ENCODE data around the gene ADCY6. TPM values are rescaled to one million over a fixed set of nuclear protein-coding genes. Genes with fewer than 3 reads are reported as not detected.

ADCY6 gene
- polyA plus RNA-seq, 1 donor (not counting 4 experiments of a cell fraction or from before 2014, with no cell fraction given), result 13.2 TPM

DNA sequence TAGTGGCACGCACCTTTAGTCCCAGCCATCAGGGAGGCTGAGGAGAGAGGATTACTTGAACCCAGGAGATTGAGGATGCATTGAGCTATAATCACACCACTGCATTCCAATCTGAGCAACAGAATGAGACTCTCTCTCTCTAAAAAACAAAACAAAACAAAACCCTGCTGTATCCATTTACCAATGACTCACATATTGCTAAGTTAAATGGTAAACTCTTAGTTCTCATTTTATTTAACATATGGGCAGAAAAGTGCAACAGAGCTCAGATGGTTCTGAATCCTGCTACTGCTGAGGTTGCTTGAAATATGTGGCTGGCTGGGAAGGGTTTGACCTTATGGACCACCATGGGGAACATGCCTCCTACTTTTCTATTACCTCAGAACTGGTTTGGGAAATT lies 38.7 kb downstream of the ADCY6 start:
- Histone ChIP-seq H3K9ac (ENCODE audit: control insufficient read depth, extremely low read depth, insufficient read depth, low read length) (no peak overlapping the region), H3K36me3 (ENCODE audit: control insufficient read depth in 2 of 2, extremely low read depth in 1 of 2, insufficient read depth in 2 of 2, low read length in 2 of 2) (no peaks in the 10 kb centered on the region), H3K9me1 (ENCODE audit: control insufficient read depth, extremely low read depth, insufficient read depth, low read length) (no peaks in the 10 kb centered on the region), H3K9me3 (ENCODE audit: control insufficient read depth, low read depth, low read length) (no peaks in the 10 kb centered on the region), H3K27me3 (ENCODE audit: control insufficient read depth, extremely low read depth, insufficient read depth, low read length) (no peaks in the 10 kb centered on the region), H3K27ac (ENCODE audit: control insufficient read depth, insufficient read depth, low read length) (no peak overlapping the region), H3K4me1 (ENCODE audit: control insufficient read depth, extremely low read depth, insufficient read depth, low read length) (peaks cover 5% of the 10 kb centered on the region), H4K20me1 (ENCODE audit: control insufficient read depth, extremely low read depth, insufficient read depth, low read length) (no peaks in the 10 kb centered on the region), H3K4me2 (ENCODE audit: control insufficient read depth, extremely low read depth, insufficient read depth, low read depth, low read length) (no peak overlapping the region), H3K79me2 (ENCODE audit: control insufficient read depth, insufficient read depth, low read length) (no peaks in the 10 kb centered on the region), H3K4me3 (ENCODE audit: control insufficient read depth in 2 of 3, extremely low read depth in 1 of 3, insufficient read depth in 2 of 3, low read depth in 1 of 3, low read length in 3 of 3) (no peak overlapping the region), H2AFZ (ENCODE audit: control insufficient read depth, low read length) (no peak overlapping the region)
- dilution Hi-C loops (cut with MboI; ENCODE audit: extremely low pct_ligation_motif_present, low sequenced_read_pairs), result no loop called here
- no peak for FAIRE-seq
- DNase-seq (ENCODE audit: low read depth, low spot score), result no peak
- TF ChIP-seq CTCF (optimal IDR thresholded peaks at IDR 0.05 in 1 of 3, IDR thresholded peaks at IDR 0.05 in 1 of 3, conservative IDR thresholded peaks at IDR 0.05 in 1 of 3; ENCODE audit: extremely low read depth in 1 of 3, insufficient read depth in 2 of 3, low read length in 3 of 3) (no peak), EZH2 (IDR thresholded peaks at IDR 0.05; ENCODE audit: low read length) (no peak)

DNA sequence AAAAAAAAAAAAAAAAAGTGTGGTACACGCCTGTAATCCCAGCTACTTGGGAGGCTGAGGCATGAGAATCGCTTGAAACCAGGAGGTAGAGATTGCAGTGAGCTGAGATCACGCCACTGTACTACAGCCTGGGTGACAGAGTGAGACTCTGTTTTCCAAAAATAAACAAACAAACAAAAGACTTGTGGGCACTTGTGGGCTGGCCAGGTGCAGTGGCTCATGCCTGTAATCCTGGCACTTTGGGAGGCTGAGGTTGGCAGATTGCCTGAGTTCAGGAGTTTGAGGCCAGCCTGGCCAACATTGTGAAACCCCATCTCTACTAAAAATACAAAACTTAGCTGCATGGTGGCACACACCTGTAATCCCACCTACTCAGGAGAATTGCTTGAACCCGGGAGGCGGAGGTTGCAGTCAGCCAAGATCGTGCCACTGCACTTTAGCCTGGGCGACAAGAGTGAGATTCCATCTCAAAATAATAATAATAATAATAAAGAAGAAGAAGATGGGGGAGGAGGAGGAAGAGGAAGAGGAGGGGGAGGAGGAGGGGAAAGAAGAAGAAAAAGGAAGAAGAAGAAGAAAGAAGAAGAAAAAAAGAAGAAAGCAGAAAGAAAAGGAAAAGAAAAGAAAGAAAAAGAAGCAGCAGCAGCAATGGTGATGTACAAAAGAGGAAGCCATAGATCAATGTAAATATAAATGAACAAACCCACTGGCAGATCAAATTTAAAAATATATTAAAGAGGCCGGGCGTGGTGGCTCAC lies 44.5 kb downstream of the ADCY6 start:
- no peaks in the 10 kb centered on the region for H3K9me3 ChIP-seq (ENCODE audit: control insufficient read depth, low read depth, low read length)
- H3K9me1 ChIP-seq (ENCODE audit: control insufficient read depth, extremely low read depth, insufficient read depth, low read length), result no peaks in the 10 kb centered on the region
- H3K27me3 ChIP-seq (ENCODE audit: control insufficient read depth, extremely low read depth, insufficient read depth, low read length), result peaks cover 4% of the 10 kb centered on the region
- dilution Hi-C loops (cut with MboI; ENCODE audit: extremely low pct_ligation_motif_present, low sequenced_read_pairs), result no loop called here
- no peaks in the 10 kb centered on the region for H3K36me3 ChIP-seq (ENCODE audit: control insufficient read depth in 2 of 2, extremely low read depth in 1 of 2, insufficient read depth in 2 of 2, low read length in 2 of 2)
- no peaks in the 10 kb centered on the region for H3K4me1 ChIP-seq (ENCODE audit: control insufficient read depth, extremely low read depth, insufficient read depth, low read length)
- H3K4me3 ChIP-seq (ENCODE audit: control insufficient read depth in 2 of 3, extremely low read depth in 1 of 3, insufficient read depth in 2 of 3, low read depth in 1 of 3, low read length in 3 of 3), result no peak overlapping the region
- no peak for DNase-seq (ENCODE audit: low read depth, low spot score)
- no peak overlapping the region for H3K4me2 ChIP-seq (ENCODE audit: control insufficient read depth, extremely low read depth, insufficient read depth, low read depth, low read length)
- TF ChIP-seq EZH2 (IDR thresholded peaks at IDR 0.05; ENCODE audit: low read length), result no peak
- TF ChIP-seq CTCF (optimal IDR thresholded peaks at IDR 0.05 in 1 of 3, IDR thresholded peaks at IDR 0.05 in 1 of 3, conservative IDR thresholded peaks at IDR 0.05 in 1 of 3; ENCODE audit: extremely low read depth in 1 of 3, insufficient read depth in 2 of 3, low read length in 3 of 3), result no peak
- no peak overlapping the region for H3K27ac ChIP-seq (ENCODE audit: control insufficient read depth, insufficient read depth, low read length)
- H3K79me2 ChIP-seq (ENCODE audit: control insufficient read depth, insufficient read depth, low read length), result no peaks in the 10 kb centered on the region
- H2AFZ ChIP-seq (ENCODE audit: control insufficient read depth, low read length), result no peak overlapping the region
- no peak overlapping the region for H3K9ac ChIP-seq (ENCODE audit: control insufficient read depth, extremely low read depth, insufficient read depth, low read length)
- no peaks in the 10 kb centered on the region for H4K20me1 ChIP-seq (ENCODE audit: control insufficient read depth, extremely low read depth, insufficient read depth, low read length)
- FAIRE-seq, result no peak

Measured in keratinocyte (primary cell).